Activated T-helper 1 cell treated with Interleukin-2 at 50 U/mL for 16 hours (primary cell): ENCODE measurements around the gene LZTS3.
"Not testable (repeated sequence)": the region's sequence is repeated elsewhere in the genome, so short reads cannot be mapped to it uniquely, and the experiment has no call there.

Experiments used
- DNase-seq: peaks from one replicate; pipeline ENCODE4 v3.0.0-alpha.2; 2020; ENCODE audit warnings: low read depth

Gene LZTS3

GRCh38 chr20:3135507-3136070 lies 37.8 kb downstream of the LZTS3 start:
- DNase-seq = no peak

- DNase-seq = no peak
These were observed 39.2 kb downstream of the LZTS3 start for GRCh38 chr20:3134151-3134550.

DNA sequence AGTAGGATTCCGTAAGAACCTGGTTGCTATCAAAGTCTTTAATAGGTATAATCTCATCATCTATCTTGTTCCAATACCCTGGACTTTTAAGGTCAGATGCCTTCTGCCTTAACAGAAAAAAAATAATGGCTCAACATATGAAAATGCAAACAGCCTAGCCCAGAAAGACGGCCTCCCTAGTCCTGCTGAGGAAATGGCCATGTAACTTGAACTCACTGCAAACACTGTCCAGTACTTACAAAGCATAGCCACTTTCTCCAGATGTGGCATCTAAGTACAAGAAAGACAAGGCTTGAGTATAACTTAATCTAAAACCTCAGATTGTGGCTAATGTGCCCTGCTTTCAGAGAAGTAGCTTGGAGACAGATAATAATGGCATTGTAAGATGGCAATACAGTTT lies 40.2 kb downstream of the LZTS3 start:
- no peak for DNase-seq

DNA sequence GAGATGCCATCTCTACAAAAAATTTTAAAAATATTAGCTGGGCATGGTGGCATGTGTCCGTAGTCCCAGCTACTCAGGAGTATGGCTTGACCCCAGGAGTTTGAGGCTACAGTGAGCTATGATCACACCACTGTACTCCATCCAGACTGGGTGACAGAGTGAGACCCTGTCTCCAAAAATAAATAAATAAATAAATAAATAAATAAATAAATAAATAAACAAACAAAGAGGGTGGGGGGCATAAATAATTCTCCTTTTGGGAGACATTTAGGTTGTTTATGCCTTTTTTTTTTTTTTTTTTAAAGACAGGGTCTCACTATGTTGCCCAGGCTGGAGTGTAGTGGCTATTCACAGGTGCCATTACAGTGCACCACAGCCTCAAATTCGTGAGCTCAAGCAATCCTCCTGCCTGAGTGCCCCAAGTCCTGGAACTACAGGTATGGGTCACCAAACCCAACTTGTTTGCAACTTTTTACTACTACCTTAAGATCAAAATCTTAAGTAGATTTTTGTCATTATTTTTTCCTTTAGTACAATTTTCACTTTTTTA lies 43.2 kb downstream of the LZTS3 start:
- DNase-seq = no peak

DNA sequence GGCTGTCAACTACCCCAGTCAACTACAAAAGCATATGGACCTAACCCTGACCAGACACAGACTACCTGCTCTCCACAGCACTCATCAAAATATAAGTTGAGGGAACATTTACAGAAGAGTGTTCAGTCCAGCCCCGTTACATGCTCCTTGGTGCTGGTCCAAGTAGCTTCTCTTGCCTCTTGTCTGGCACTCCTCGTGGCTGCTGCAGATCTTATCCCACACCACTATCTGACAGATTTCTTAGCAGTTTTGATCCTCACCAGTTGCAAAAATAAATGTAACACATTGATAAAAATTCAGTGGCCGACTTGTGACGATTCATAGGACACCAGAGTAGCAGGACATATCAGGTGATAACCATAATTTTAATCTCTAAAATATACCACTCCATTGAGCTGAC lies 44.3 kb downstream of the LZTS3 start:
- no peak for DNase-seq

DNA sequence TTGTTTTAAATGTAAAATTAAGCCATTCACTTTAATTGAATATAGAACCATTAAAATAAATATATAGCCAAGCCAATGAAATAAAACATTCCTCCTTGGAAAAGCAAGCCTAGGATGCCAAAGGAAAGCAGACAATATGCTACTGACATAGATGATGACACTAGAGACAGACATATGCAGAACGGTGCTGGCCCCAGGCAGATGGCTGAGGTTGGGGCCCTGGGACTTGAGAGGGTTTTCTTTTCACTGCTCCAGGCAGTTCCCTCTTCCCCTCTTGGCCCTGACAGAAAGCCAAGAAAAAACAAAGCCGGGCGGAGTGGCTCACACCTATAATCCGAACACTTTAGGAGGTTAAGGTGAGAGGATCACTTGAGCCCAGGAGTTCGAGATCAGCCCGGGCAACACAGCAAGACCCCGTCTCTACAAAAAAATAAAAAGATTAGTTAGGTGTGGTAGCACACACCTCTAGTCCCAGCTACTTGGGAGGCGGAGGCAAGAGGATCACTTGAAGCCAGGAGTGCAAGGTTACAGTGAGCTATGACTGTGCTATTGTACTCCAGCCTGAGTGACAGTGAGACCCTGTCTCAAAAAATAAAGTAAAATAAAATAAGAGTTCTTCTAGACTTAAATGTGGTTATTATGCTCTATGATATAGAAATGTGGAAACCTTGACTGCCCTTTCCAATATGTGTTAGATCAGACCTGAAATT lies 44.9 kb downstream of the LZTS3 start:
- DNase-seq = no peak

DNA sequence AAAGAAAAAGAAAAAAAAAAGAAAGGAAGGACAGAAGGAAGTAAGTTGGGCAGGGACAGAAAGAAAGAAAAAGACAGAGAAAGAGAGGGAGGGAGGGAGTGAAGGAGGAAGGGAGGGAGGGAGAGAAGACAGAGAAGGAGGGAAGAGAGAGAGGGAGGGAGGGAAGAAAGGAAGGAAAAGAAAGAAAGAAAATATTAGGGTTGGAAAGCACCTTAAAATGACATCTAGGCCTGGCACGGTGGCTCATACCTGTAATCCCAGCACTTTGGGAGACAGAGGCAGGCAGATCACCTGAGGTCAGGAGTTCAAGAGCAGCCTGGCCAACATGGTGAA lies 46.9 kb downstream of the LZTS3 start:
- no peak for DNase-seq

DNA sequence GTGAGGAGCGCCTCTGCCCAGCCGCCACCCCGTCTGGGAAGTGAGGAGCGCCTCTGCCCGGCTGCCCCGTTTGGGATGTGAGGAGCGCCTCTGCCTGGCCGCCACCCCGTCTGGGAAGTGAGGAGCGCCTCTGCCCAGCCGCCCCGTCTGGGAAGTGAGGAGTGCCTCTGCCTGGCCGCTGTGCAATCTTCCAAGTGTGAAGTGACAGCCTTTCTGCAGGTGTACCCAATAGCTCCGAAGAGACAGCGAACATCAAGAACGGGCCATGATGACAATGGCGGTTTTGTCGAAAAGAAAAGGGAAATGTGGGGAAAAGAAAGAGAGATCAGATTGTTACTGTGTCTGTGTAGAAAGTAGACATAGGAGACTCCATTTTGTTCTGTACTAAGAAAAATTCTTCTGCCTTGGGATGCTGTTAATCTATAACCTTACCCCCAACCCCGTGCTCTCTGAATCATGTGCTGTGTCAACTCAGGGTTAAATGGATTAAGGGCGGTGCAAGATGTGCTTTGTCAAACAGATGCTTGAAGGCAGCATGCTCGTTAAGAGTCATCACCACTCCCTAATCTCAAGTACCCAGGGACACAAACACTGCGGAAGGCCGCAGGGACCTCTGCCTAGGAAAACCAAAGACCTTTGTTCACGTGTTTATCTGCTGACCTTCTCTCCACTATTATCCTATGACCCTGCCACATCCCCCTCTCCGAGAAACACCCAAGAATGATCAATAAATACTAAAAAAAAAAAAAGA lies 47.4 kb downstream of the LZTS3 start:
- not testable (repeated sequence) for DNase-seq

DNA sequence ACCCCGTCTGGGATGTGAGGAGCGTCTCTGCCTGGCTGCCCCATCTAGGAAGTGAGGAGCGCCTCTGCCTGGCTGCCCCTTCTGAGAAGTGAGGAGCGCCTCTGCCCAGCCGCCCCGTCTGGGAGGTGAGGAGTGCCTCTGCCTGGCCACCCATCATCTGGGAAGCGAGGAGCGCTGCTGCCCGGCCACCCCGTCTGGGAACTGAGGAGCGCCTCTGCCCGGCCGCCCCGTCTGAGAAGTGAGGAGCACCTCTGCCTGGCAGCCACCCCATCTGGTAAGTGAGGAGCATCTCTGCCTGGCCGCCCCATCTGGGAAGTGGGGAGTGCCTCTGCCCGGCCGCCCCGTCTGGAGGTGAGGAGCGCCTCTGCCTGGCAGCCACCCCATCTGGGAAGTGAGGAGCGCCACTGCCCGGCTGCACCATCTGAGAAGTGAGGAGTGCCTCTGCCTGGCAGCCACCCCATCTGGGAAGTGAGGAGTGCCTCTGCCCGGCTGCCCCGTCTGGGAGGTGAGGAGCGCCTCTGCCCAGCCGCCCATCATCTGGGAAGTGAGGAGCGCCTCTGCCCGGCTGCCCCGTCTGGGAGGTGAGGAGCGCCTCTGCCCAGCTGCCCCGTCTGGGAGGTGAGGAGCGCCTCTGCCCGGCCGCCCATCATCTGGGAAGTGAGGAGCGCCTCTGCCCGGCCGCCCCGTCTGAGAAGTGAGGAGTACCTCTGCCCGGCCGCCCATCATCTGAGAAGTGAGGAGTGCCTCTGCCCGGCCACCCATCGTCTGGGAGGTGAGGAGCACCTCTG lies 48.4 kb downstream of the LZTS3 start:
- DNase-seq = not testable (repeated sequence)

DNA sequence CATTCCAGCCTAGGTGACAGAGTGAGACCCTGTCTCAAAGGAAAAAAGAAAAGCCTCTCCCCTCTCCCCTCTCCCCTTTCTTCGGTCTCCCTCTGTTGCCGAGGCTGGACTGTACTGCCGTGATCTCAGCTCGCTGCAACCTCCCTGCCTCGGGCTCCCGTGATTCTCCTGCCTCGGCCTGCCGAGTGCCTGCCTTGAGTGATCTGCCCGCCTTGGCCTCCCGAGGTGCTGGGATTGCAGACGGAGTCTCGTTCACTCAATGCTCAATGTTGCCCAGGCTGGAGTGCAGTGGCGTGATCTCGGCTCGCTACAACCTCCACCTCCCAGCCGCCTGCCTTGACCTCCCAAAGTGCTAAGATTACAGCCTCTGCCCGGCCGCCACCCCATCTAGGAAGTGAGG lies 49.2 kb downstream of the LZTS3 start:
- not testable (repeated sequence) for DNase-seq

- DNase-seq = no peak
These were observed 49.8 kb downstream of the LZTS3 start for GRCh38 chr20:3123542-3123941.

DNA sequence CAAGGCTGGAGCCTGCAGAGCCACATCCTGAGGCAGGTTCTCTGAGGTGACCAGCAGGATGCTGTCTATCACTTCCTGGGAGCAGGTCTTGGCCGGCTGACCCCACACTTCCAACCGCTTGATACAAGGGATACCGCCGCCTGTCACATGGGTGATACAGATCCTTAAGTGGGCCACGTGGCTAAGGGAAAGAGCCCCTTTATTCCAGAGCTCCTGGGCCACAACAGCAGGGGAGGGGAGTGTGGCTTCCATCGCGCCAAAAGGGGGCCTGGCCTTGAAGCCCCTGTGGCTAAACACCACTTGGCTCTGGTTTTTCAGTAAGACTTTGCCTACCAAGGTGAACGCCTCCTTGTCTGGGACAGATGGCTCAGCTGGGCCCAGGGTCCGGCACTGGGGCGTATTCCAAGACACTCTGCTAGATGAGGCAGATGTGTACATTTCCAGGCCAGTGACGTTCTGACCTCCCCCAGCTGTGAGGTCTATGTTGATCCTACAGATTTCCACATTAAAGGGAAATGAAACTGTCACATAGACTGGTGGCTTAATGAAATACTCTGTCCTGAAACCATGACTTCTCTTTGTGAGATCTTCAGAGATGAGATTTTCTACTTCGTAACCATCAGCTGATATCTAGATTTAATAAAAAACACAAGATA lies 51.3 kb downstream of the LZTS3 start:
- DNase-seq = no peak

DNA sequence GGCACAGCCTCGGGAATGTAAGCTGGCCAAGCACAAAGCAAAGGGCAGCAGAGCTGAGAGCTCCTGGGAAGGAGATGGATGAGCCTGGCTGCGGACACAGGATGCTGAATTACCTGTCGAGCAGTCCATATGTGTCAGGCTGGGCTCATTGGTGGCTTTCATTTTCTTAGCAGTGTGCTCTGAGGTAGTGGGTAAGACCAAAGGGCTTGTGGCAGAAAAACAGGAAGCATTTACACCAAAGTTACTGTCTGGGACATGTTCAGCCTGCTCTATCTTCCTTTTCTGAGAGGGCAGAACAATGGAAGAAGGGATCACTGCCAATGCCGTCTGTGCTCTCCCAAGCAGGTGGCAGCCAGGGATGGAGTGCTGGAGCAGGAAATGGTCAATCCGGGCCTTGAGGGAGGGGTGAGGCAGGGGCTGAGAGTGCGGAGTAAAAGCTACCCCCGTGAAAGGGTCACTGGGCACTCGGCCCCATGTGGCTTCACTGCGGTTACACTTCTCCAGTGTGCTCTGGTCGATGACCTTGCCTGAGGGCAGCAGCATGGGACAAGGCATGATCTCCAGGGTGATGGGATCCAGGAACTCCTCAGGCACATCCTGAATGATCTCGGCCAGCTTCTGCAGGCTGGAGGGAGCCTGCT lies 52.0 kb downstream of the LZTS3 start:
- DNase-seq = no peak

DNA sequence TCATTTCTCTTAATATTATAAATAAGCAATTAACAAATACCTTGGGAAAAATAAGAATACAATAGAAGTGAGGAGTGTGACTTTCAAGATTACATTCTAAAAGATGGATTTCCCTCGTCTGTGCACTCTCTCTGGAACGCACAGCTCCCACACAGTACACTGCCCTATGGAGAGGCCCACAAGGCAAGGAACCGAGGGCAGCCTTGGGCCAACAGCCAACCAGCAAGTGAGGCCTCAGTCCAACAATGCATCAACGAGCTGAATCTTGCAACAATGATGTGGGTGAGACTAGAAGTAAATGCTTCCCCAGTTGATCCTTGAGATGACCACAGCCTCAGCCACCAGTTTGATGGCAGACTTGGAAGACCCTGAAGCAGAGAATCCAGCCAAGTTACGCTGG lies 54.3 kb downstream of the LZTS3 start:
- DNase-seq = no peak

- DNase-seq = not testable (repeated sequence)
These were observed 55.4 kb downstream of the LZTS3 start for GRCh38 chr20:3117839-3118379.

- DNase-seq = no peak
These were observed 57.0 kb downstream of the LZTS3 start for GRCh38 chr20:3116341-3116740.

DNA sequence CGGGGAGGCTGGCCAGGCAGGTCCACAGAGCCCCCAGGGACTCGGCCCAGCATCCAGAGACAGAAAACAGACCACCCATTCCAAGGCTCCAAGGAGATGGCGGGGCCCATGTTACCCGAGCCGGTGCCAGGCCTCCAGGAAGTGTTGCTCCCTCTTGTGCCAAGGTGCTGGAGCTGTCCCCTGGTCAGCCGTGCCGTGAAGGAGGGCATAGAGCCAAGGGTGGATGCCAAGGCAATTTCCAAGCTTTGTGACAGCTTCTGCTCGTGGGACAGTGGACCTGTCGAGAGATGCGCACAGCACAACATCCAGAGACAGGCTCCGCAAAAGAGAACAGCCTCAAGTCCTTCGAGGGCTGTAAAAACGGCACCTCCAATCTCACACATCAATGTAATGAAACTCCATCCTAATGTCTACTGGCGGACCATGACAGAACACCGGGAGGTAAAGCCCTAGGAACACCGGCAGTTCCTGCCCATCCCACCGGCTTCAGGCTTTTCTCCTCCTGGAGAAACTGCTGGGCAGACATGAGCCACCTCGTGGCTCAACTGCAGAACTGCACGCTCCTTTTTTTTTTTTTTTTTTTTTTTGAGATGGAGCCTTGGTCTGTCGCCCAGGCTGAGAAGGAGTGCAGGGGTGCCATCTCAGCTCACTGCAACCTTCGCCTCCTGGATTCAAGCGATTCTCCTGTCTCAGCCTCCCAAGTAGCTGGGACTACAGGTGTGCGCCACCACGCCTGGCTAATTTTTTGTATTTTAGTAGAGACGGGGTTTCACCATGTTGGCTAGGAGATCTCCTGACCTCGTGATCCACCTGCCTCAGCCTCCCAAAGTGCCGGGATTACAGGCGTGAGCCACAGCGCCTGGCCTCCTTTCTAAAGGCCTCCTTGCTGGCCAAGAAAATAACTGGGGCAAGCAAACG lies 57.9 kb downstream of the LZTS3 start:
- no peak for DNase-seq
